PC-9 (cell line): Measurements from ENCODE around the gene CWC22. TPM values are rescaled to one million over a fixed set of nuclear protein-coding genes. Genes with fewer than 3 reads are reported as not detected.
A peak's percentile ranks its signal among the peaks of the same experiment; 100 is the strongest.
"Not testable (repeated sequence)": the region's sequence is repeated elsewhere in the genome, so short reads cannot be mapped to it uniquely, and the experiment has no call there.

Experiments used
- BruUV-seq: library from RNA; stranded (reverse); fragments of 400-500 nt; replicated peaks from 2 replicates; lab custom pipeline; 2021; lab: Mats Ljungman, UMichigan
- CTCF ChIA-PET: fragments of 300-600 bp; sonication (Branson Sonifier 250); formaldehyde crosslinking; loops from one replicate; lab custom pipeline; 2022; ENCODE audit warnings: antibody characterized with exemption; lab: Charles Lee
- POLR2A ChIA-PET: fragments of 300-600 bp; sonication (Branson Sonifier 250); formaldehyde crosslinking; loops from one replicate; lab custom pipeline; 2022; ENCODE audit warnings: antibody characterized with exemption; ENCODE audit not compliant: unreplicated experiment; lab: Charles Lee
- DNase-seq, 2 experiments: peaks; one replicate each; pipeline versions ENCODE4 v3.0.0 to v3.0.0-alpha.2; 2015 to 2022; ENCODE audit warnings: mixed read lengths in 1 of 2
- H2AFZ ChIP-seq: fragments of 200-600 bp; sonication (generic); 2 replicates; pipeline ENCODE4 v1.8.1; 2017; ENCODE audit warnings: antibody characterized with exemption
- H3F3A ChIP-seq: fragments of 200-600 bp; sonication (generic); 2 replicates; pipeline ENCODE4 v1.8.1; 2017; ENCODE audit warnings: antibody characterized with exemption, mild to moderate bottlenecking, low read depth; ENCODE audit not compliant: insufficient read depth
- H3K27ac ChIP-seq: fragments of 200-600 bp; sonication (generic); 2 replicates; pipeline ENCODE4 v1.6.1; 2016; ENCODE audit warnings: mixed run types
- H3K27me3 ChIP-seq: fragments of 200-600 bp; sonication (generic); 2 replicates; pipeline ENCODE4 v1.6.1; 2016; ENCODE audit warnings: low read depth, mixed run types; ENCODE audit not compliant: insufficient read depth
- H3K36me3 ChIP-seq: fragments of 200-600 bp; sonication (generic); 2 replicates; pipeline ENCODE4 v1.6.1; 2016; ENCODE audit warnings: low read depth, mixed run types
- H3K4me1 ChIP-seq: fragments of 200-600 bp; sonication (generic); replicated peaks from 2 replicates; pipeline ENCODE4 v1.6.1; 2016; ENCODE audit warnings: mixed run types; ENCODE audit not compliant: insufficient read depth
- H3K4me2 ChIP-seq: fragments of 200-600 bp; sonication (generic); 2 replicates; pipeline ENCODE4 v1.6.1; 2017; ENCODE audit warnings: mixed run types
- H3K4me3 ChIP-seq: fragments of 200-600 bp; sonication (generic); 2 replicates; pipeline ENCODE4 v1.6.1; 2016; ENCODE audit warnings: mixed run types
- H3K79me2 ChIP-seq: fragments of 200-600 bp; sonication (generic); 2 replicates; pipeline ENCODE4 v1.6.1; 2017; ENCODE audit warnings: low read depth, mixed run types
- H3K9me2 ChIP-seq: fragments of 200-600 bp; sonication (generic); 2 replicates; pipeline ENCODE4 v1.8.1; 2017; ENCODE audit warnings: mild to moderate bottlenecking; ENCODE audit not compliant: insufficient read depth
- H3K9me3 ChIP-seq: fragments of 200-600 bp; sonication (generic); 2 replicates; pipeline ENCODE4 v1.8.1; 2016; ENCODE audit warnings: low read depth; ENCODE audit not compliant: insufficient read depth
- H4K20me1 ChIP-seq: fragments of 200-600 bp; sonication (generic); 2 replicates; pipeline ENCODE4 v1.8.1; 2017; ENCODE audit not compliant: insufficient read depth
- EZH2 ChIP-seq: fragments of 200-600 bp; sonication (generic); IDR thresholded peaks from 2 replicates; pipeline ENCODE4 v1.8.0; 2017; ENCODE audit warnings: antibody characterized with exemption, low read depth
- intact Hi-C: fragments of 100-400 bp; cut with micrococcal nuclease; formaldehyde crosslinking; loops from one replicate; pipeline ENCODE4 v1.10.0; 2022; ENCODE audit not compliant: unreplicated experiment
- total RNA-seq: library from RNA; stranded (reverse); gene quantifications from 2 replicates; pipeline ENCODE4 v1.2.3, GENCODE V29; 2021
- TF ChIP-seq, protein P1 (sequence below): fragments of 200-600 bp; sonication (generic); conservative IDR thresholded peaks from 2 replicates; pipeline ENCODE4 v1.6.1; 2017; ENCODE audit warnings: mixed run types, antibody characterized with exemption, mild to moderate bottlenecking, moderate library complexity

CWC22 gene
- total RNA-seq, 1 experiment from 2014 or later = 35.2 TPM

DNA sequence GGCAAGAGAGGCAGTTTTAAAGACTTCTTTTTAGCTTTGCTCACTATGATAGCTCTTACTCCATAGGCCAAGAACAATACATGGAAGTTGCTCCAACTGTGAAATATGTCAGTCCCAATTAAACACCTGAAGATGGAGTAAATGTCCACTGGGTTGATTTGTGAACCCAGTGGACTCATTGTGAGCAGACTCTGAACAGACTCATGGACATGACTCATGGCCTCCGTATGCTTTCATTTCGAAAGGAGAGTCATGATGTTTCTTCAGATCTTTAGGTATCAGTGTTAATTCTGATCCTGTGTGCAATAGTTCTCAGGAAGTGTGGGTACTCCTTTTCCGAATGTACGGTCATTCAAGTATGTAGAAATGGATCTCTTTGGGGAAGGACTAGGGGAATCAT lies 5.4 kb upstream of the CWC22 start:
- Histone ChIP-seq H3K9me2 (no peaks in the 10 kb centered on the region), H3K4me2 (0 out of 2 replicates have a peak overlapping the region, but pooled peaks have one; percentile 6), H2AFZ (no peak overlapping the region), H3K27me3 (no peaks in the 10 kb centered on the region), H3K4me1 (0 out of 2 replicates have a peak, but pooled peaks cover 5% of the 10 kb centered on the region), H3K4me3 (no peak overlapping the region), H3K79me2 (no peaks in the 10 kb centered on the region), H3K27ac (no peak overlapping the region), H3K9me3 (no peaks in the 10 kb centered on the region), H4K20me1 (no peaks in the 10 kb centered on the region), H3K36me3 (no peaks in the 10 kb centered on the region), H3F3A (no peaks in the 10 kb centered on the region)
- POLR2A ChIA-PET = no interaction called here
- BruUV-seq = no TSS peak
- intact Hi-C loops = no loop called here
- no peak for TF ChIP-seq EZH2
- TF ChIP-seq, protein P1, sequence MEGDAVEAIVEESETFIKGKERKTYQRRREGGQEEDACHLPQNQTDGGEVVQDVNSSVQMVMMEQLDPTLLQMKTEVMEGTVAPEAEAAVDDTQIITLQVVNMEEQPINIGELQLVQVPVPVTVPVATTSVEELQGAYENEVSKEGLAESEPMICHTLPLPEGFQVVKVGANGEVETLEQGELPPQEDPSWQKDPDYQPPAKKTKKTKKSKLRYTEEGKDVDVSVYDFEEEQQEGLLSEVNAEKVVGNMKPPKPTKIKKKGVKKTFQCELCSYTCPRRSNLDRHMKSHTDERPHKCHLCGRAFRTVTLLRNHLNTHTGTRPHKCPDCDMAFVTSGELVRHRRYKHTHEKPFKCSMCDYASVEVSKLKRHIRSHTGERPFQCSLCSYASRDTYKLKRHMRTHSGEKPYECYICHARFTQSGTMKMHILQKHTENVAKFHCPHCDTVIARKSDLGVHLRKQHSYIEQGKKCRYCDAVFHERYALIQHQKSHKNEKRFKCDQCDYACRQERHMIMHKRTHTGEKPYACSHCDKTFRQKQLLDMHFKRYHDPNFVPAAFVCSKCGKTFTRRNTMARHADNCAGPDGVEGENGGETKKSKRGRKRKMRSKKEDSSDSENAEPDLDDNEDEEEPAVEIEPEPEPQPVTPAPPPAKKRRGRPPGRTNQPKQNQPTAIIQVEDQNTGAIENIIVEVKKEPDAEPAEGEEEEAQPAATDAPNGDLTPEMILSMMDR = no peak
- CTCF ChIA-PET = no interaction called here
- peak in 1 of 2 experiments; percentile 64 for DNase-seq

DNA sequence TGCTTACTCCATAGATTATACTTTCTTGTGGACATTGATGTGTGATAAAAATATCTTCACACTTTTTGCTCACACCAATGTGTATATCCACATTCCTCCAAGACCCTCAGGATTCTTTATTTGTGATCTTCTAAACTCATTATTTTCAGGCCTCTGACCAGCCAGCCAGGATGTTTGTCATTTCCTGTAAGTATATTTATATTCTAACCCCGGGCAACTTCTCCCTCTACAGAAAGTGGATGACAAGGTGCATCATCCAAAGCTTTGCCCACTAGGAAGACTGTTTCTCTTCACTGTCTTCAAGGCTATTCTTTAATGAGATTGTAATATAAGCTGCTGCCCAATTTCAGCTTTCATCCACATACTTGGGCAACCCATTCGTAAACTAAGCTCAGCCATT lies 3.6 kb upstream of the CWC22 start:
- Histone ChIP-seq H3K27me3 (no peaks in the 10 kb centered on the region), H2AFZ (no peak overlapping the region), H3K4me2 (no peak overlapping the region), H3F3A (no peaks in the 10 kb centered on the region), H3K36me3 (no peaks in the 10 kb centered on the region), H3K9me2 (no peaks in the 10 kb centered on the region), H3K4me3 (no peak overlapping the region), H3K9me3 (no peaks in the 10 kb centered on the region), H4K20me1 (no peaks in the 10 kb centered on the region), H3K27ac (no peak overlapping the region), H3K79me2 (peaks cover 12% of the 10 kb centered on the region), H3K4me1 (peaks cover 14% of the 10 kb centered on the region)
- TF ChIP-seq EZH2 = no peak
- TF ChIP-seq, protein P1 = no peak
- intact Hi-C loops = no loop called here
- DNase-seq = no peak
- ChIA-PET POLR2A (no interaction called here), CTCF (no interaction called here)
- no TSS peak for BruUV-seq

DNA sequence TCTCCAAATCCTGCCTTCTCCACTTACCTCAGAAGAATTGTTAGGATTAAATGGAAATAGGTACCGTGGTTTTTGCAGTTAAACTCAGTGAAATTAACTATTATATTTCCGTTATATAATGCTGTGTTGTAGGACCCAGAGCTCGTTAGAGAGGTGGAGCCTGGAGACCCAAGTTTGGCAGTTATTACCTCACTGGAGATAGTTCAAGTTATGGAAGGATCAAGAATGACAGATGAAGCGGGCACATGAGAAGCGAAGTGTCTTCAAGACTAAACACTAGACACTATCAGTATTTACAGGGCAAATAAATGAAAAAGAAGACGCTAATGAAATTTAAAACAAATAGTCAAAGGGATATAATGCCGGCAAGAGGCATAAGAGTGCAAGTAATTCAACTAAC lies 866 bp downstream of the CWC22 start:
- intact Hi-C loops = no loop called here

DNA sequence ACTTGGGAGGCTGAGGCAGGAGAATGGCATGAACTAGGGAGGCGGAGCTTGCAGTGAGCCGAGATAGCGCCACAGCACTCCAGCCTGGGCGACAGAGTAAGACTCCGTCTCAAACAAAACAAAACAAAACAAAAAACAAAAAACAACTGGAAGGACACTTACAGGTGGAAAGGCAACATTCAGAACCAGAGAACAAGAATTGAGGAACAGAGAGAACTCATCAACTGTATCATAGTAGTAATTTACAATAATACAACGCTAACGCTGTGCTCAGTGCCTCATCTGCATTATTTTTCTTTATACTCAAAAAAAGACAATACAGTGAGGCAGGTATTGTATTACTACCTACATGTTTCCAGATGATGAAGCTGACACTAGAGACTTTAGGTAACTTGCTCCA lies 1.6 kb downstream of the CWC22 start:
- POLR2A ChIA-PET, CTCF ChIA-PET, H3K36me3 ChIP-seq, H3K9me3 ChIP-seq, H2AFZ ChIP-seq, DNase-seq, H3F3A ChIP-seq, BruUV-seq, H3K9me2 ChIP-seq, H3K27me3 ChIP-seq, H3K27ac ChIP-seq, intact Hi-C loops, H4K20me1 ChIP-seq: not testable (repeated sequence)
- peaks cover 34% of the 10 kb centered on the region for H3K4me1 ChIP-seq
- peak overlapping the region; percentile 94; the same call in 1 of the 2 replicates for H3K4me3 ChIP-seq
- peak overlapping the region; percentile 100 for H3K4me2 ChIP-seq
- peaks cover 64% of the 10 kb centered on the region for H3K79me2 ChIP-seq

More for the DNA sequence above, 866 bp downstream of the CWC22 start:
- POLR2A ChIA-PET = no interaction called here
- Histone ChIP-seq H3K9me2 (no peaks in the 10 kb centered on the region), H3K79me2 (peaks cover 57% of the 10 kb centered on the region), H3F3A (peaks cover 3% of the 10 kb centered on the region; the same call in 1 of the 2 replicates), H4K20me1 (0 out of 2 replicates have a peak, but pooled peaks cover 4% of the 10 kb centered on the region), H3K27me3 (no peaks in the 10 kb centered on the region), H2AFZ (peak overlapping the region; percentile 94), H3K4me2 (peak overlapping the region; percentile 100), H3K36me3 (no peaks in the 10 kb centered on the region), H3K9me3 (no peaks in the 10 kb centered on the region), H3K27ac (peak overlapping the region; percentile 80), H3K4me1 (peaks cover 34% of the 10 kb centered on the region), H3K4me3 (peak overlapping the region; percentile 94)
- DNase-seq = no peak
- TF ChIP-seq EZH2 = no peak
- TF ChIP-seq, protein P1 = no peak
- CTCF ChIA-PET = no interaction called here
- TSS peak; percentile 30 for BruUV-seq
